HG03196 (cell line): ENCODE data around the gene SURF1.
"Not testable (repeated sequence)": the region's sequence is repeated elsewhere in the genome, so short reads cannot be mapped to it uniquely, and the experiment has no call there.

Source experiments
- ATAC-seq: cut with Tn5 transposase; IDR thresholded peaks from one replicate; pipeline ENCODE4 v1.9.1; 2021; ENCODE audit not compliant: unreplicated experiment

Gene SURF1

DNA sequence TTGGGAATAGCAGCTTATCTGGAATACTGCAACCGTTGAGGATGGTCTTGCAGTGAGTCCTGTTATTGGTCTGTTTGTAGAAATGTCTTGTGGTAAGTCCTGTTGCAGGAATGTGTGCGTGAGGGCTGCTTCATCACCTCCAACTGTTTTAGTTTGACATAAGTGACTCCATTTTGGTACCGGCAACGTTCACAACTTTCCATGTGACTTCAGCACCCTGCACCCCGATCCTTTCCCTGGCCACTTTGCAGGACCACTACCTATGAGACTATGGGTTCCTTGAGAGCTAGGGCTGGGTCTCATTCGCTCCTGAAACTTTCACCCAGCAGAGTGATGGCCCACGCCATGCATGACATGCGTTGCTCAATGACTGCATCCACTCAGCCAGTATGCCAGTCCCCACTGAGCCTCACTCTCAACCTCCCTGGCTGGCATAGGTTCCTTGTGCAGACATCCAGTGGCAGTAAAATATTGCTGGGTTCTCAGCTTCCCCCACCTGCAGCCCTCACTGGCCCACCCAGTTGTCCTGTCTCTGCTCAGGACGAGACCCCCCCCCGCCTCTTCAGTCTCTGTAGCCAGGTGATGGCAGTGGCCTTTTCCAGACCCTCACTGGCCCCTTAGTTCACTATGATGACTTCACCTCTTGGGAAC is 28.3 kb downstream of the SURF1 start:
- ATAC-seq = no peak

DNA sequence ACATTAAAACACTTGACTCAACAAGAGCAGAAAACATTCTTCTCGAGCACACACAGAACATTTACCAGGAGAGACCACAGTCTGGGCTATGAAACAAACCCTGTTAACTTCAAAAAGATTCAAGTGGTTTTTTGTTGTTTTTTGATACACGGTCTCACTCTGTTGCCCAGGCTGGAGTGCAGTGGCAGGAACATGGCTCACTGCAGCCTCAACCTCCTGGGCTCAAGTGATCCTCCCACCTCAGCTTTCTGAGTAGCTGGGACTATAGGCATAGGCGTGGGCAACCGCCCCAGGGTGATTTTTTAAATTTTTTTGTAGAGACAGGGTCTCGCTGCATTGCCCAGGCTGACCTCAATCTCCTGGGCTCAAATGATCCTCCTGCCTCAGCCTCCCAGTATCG is 29.3 kb downstream of the SURF1 start:
- not testable (repeated sequence) for ATAC-seq

DNA sequence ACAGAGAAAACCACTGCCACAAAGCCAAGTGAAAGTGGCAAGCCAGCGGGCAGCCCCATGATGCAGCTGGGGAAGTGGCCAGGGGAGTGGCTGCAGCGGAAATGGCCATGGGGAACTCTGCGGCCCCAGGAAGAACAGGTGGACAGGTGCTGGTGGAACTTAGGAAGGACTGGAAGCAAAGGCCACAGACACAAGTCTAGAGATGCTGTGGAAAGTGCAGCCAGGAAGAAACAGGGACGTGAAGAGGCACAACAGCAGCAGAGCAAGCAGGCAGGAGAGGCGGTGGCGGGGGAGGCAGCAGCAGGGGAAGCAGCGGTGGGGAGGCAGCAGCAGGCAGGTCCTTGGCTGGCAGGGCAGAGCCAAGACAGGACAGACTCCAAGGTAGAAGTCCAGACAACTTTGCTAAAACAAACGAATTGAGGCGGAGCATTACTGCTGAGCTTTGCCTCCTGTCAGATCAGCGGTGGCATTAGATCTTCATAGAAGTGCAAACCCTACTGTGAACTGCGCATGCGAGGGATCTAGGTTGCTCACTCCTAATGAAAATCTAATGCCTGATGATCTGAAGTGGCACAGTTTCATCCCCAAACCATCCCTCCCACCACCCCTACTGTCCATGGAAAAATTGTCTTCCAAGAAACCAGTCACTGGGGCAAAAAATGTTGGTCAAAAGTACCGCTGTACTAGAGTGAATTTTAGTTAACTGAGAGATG is 32.1 kb downstream of the SURF1 start:
- no peak for ATAC-seq

DNA sequence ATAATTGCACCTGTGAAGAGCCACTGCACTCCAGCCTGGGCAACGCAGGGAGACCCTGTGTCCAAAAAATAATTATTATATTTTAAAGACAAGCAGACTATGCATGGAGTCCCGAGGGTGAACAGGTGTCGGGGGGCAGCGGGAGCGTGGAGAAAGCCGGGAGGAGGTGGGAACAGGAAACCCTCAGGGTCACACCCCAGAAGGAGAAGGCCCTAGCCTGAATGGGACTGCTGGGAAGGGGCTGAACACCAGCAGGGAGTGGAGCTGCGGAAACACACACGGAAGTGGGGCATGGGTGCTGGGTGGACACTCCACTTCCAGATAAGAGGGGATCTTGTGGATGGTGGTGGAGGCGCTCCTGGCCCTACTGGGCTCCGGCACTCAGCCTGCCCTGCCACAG is 33.1 kb downstream of the SURF1 start:
- no peak for ATAC-seq

DNA sequence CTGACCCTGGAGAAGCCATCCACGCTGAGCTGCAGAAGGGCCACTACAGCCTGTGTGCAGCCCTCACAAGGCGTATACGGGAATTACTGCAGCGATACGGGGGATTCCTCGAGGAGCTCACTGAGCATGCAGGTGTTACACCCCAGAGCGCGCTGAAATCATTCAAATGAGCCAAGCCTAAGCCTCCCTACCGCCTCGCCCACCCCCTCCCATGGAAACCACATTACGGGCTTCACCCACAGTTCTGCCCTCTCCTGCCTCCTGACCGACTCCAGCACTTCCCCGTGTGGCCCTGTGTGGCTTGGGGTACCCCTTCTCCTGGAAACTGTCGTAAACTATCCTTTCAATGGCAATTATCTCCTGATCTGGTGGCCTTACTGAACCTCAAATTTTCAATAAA is 33.6 kb downstream of the SURF1 start:
- ATAC-seq = no peak

DNA sequence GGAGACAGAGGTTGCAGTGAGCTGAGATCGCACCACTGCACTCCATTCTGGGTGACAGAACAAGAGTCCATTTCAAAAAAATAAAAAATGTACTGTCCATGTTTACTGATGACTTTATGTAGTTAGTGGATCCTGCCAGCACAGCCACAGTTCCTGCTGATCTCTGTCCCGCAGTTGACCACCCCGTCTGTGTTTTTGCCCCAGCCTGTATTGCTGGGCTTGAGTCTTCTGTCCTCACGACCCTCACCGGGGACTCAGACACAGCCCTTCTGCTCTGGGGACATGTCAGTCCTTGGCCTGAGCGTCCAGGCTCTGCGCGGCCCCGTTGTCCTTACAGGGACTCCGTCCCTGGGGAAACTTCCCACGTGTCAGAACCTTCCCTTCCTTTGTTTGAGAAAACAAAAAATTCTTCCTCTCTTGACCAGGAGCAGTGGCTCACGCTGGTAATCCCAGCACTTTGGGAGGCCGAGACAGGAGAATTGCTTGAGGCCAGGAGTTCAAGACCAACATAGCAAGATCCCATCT is 34.8 kb downstream of the SURF1 start:
- ATAC-seq = no peak

DNA sequence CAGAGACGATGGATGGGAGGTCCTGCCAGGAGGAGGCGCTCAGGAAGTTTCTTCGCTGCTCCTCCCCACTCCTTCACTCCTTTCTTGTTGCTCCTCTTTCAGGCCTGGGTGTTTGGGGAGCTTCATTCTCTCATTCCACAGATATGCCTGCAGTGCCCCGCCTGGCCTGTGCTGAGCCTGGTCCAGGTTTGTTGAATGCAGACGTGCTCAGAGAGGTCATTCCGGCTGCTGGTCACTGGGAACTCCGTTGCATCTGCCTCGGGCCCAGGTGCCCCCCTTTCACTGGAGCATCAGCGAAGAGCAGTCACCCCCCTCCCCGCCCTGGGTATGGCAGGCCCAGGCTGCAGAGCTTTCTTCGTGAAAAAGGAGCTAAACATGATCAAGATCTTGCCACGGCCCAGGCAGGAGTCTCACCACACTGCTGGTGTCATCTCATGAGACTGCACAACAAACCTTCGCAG is 35.8 kb downstream of the SURF1 start:
- no peak for ATAC-seq

DNA sequence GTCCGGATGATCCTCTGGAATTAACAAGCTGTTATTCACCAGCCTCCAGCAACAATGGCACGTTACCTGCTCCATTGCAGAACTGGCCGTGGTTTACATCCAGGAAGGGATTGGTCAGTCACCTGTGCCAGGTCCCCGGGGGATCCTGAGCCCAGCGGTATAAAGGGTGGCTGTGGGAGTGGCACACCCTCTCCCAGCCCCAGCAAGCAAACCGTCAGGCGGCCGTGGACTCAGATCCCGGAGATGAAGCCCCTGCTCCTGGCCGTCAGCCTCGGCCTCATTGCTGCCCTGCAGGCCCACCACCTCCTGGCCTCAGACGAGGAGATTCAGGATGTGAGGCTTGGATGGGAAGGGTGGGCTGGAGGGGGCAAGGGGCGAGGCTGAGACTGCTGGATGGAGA is 38.7 kb downstream of the SURF1 start:
- not testable (repeated sequence) for ATAC-seq

DNA sequence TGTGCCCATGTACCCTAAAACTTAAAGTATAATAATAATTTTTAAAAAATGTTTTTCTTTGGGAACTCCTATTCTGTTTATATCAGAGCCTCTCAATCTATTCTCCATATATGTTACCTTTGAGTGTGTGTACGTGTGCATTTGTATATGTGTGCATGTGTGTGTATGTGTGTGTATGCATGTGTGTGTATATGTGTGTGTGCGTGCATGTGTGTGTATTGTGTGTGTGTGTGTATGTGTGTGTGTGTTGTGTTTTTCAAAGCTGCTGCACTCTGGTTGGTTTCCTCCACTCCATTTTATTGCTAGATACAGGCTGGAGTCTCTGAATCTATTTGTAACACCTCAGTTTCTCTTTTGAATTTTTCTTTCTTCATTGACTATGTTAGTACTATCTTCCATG is 40.3 kb downstream of the SURF1 start:
- no peak for ATAC-seq

DNA sequence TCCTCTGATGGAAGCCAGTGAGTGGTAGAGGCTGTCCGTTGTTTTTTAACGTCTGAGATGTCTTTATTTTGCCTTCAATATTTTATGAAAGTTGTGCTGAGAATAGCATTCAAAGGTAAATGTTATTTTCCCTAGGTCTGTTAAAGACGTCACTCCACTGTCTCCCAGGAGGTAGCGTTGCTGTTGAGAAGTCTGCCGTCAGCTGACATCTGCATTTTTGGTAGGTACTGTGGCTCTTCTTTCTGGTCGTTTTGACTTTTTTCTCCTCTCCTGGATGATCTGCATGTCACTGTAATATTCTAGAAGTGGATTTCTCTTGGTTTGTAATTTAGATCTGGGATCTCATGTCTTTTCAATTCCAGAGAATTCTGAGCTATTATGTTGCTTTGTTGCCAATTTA is 46.7 kb downstream of the SURF1 start:
- no peak for ATAC-seq

DNA sequence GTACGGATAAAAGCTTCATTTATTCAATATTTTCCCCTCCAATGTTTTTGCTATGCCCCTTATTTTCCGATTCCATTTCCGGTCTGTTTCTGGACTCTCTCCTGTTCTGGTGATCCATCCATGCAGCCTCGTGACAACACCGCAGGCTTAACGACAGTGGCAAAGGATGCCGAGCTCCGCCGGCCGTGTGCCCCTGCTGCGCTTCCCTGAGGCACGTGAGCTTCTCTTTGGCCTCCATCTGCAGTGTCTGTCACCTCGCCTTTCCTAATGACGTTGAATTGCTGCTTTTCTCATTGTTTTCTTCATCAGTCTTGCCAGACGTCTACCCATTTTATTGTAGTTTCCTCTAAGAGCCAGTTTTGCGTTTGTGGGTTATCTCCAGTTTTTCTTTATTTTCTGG is 49.0 kb downstream of the SURF1 start:
- no peak for ATAC-seq

DNA sequence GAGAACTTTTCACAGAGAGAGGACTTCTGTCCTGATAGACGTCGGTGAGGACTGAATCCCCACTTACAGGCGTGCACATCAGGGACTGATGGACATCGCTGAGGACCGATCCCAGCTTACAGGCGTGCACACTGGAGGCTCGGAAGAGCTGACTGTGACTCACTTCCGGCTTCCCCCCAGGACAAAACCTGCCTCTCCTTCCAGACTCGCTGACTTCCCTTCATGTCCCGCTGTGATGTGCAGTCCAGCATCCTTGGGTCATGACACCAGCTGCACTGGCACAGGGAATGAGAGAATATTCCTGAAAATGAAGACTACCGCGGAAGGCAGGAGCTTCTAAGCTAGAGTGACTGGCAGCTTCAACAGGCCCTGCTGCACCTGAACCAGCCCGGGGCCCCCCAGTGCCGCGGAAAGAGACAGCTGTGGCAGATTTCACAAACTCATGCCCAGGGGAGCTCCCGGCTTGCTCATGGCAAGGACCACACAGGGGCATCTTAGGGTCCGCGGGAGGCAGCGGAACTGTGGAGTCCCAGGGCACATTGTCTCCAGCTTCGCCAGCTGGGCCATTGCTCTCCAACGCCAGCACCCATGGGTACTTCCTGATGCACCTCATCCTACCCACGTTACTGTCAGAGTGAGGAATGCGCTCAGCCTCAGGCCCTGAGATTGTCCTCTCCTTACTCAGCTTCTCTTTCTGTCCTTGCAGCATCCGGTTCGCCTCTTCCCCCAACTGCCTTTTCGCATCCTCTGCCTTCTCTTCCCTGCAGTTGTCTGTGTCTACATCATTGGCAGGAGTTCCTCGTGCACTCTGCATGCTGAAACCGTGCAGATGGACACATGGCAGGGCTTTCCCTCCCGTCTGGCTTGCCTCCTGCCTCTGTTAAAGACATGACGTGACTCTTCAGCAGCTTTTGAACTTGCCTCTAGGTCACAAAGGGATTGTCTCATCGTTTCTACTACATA is 49.8 kb downstream of the SURF1 start:
- no peak for ATAC-seq

DNA sequence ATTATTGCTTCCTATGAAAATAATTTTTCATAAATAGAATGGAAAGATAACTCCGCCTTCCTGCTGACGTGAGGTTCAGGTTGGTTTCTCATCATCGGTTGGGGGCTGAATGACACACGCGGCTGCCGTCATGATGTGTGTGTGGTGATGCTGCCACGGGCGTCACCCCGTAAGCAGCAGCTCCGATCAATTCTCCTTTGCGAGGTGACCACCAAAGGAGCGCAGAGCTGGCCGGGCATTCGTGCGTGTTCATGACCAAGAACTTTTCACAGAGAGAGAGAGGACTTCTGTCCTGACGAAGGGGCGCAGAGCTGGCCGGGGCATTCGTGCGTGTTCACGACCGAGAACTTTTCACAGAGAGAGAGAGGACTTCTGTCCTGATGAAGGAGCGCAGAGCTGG is 50.6 kb downstream of the SURF1 start:
- ATAC-seq = no peak

DNA sequence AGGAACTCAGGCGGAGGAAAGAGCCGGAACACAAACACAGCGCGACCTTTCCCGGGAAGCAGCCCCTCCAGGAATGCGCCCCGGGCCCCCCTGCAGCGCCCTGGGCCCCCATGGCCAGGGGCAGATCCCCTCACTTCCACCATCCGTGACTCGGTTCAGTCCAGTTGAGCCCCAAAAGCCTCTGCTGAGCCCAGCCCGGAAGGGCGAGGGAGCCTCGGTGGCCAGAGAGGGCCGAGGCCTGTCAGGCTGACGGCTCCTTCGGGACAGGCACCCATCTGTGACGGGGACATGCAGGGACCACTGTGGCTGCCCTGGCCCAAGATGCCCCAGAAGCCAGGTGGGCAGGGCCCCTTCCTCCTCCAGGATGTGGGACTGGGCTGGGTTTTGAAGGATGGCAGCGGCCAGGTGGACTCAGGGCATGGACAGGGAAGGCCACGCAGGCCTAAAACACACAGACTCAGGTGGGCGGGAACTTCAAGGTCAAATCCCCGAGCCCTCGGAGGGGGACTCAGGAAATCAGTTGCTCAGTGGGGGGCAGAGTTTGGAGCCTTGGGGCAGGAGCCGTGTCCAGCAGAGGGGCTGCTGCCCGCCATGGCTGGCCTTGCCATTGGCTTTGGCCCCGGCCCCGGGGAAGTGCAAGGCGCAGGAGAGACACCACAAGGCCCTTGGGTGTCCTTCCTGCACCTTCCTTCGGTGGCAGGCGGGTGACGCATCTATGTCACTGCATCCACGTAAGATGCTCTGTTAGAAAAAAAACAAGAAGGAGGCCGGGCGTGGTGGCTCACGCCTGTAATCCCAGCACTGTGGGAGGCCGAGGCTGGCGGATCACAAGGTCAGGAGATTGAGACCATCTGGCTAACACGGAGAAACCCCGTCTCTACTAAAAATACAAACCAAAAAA is 51.6 kb downstream of the SURF1 start:
- no peak for ATAC-seq

DNA sequence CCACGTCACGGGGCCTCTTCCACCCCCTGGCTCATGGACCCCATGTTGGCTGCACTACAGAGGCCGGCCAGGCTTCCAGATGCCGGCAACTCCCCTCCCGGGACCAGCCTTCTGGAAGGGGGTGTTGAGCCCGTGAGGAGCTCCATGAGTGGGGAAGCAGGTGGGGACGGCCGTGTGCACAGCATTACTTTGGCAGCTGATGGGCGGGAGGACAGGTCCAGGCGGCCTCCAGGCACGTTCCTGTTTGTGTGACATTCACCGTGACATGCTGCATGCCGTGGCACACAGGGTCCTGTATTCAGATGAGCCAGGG is 52.2 kb downstream of the SURF1 start:
- no peak for ATAC-seq

DNA sequence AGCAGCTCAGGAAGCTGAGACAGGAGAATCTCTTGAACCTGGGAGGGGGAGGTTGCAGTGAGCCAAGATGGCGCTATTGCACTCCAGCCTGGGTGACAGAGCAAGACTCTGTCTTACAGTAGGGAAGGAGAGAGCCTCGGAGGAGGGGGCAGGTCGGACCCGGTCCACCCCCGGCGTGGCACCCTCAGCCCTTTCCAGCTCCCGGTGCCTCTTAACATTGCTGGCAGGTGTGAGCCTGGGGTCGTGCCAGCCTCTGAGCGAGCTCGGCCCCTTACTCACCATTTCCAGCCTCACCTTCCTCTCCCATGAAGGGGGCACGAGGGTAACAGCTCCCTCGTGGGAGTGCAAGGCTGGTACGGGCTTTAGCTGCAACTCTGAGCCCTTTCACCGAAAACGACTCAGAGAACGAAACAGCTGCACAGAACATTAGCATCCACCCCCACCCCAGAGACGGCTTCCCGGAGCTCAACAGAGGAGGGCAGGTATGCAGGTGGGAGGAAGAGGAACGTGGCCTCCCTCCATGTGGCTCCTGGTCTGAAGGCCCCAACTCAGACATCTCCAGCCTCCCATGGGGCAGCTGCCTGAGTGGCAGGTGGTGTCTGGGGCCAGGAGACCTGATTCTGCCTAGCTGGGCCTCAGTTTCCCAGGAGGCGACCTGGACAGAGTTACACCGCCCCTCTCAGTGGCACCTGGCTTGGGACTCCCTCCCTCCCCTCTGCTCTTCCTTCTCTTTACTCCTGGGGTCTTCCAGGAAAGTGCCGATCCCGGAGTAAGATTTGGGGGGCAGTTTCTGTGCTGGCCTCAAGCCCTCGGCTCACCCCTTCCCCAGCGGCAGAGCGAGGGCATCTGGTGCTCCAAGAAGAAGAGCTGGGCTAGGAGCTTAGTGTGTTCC is 52.8 kb downstream of the SURF1 start:
- ATAC-seq = no peak
